A673 (cell line): ENCODE results near the gene FRK.

Source experiments
- CTCF ChIP-seq: fragments of 300-800, 200-600 bp; sonication (generic); conservative IDR thresholded peaks from 2 replicates; pipeline ENCODE4 v1.5.1; 2017; ENCODE audit warnings: low read depth, mild to moderate bottlenecking, antibody characterized with exemption, low read length, moderate library complexity, mixed read lengths
- EZH2 ChIP-seq: fragments of 200-600 bp; sonication (generic); IDR thresholded peaks from 2 replicates; pipeline ENCODE4 v1.6.1; 2017; ENCODE audit warnings: borderline replicate concordance, low read depth, mild to moderate bottlenecking, mixed read lengths, antibody characterized with exemption, low read length; ENCODE audit not compliant: poor library complexity, severe bottlenecking

DNA sequence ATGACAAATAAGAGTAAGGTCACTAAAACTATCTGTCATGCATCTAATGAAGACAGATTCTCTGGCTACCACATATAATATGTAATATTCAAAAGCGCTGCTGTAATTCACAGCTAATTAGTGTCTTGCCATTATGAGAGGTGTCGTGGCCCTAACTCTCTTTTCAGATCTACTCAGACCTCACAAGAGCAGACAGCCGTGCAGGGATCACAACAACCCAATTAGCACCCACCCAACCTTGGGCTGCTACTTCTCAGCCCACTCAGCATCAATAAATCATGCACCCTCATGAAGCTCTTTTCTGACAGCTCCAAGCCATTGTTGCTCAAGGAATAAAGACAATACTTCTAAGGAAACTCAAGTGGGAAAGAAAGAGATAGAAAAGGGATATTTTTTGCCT, 61.5 kb downstream of the FRK start:
- TF ChIP-seq CTCF (no peak), EZH2 (no peak)
